ENCODE data around the gene MROH2A.

Gene MROH2A

DNA sequence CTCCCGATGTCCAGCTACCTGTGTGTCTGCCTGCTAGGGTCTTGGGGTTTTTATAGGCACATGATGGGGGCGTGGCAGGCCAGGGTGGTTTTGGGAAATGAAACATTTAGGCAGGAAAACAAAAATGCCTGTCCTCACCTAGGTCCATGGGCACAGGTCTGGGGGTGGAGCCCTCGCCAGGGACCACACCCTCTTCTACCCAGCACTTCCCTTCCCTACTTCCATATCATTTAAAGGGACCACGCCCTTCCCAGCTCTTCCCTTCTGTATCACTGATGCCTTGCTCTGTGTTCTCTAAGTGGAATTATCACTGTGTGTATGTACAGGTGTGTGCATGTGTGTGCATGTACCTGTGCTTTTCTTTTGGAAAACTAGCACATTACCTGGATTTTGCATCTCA is 11.7 kb upstream of the MROH2A start:
- Mint-ChIP-seq H3K4me1 (no peaks in the 10 kb centered on the region), H3K36me3 (ENCODE audit: low read depth) (no peaks in the 10 kb centered on the region), H3K9me3 (no peaks in the 10 kb centered on the region), H3K27ac (no peak overlapping the region), H3K4me3 (no peak overlapping the region), H3K27me3 (ENCODE audit: low read depth, poor library complexity) (peaks cover 22% of the 10 kb centered on the region)
- DNase-seq: no peak
- TF ChIP-seq, protein P1, sequence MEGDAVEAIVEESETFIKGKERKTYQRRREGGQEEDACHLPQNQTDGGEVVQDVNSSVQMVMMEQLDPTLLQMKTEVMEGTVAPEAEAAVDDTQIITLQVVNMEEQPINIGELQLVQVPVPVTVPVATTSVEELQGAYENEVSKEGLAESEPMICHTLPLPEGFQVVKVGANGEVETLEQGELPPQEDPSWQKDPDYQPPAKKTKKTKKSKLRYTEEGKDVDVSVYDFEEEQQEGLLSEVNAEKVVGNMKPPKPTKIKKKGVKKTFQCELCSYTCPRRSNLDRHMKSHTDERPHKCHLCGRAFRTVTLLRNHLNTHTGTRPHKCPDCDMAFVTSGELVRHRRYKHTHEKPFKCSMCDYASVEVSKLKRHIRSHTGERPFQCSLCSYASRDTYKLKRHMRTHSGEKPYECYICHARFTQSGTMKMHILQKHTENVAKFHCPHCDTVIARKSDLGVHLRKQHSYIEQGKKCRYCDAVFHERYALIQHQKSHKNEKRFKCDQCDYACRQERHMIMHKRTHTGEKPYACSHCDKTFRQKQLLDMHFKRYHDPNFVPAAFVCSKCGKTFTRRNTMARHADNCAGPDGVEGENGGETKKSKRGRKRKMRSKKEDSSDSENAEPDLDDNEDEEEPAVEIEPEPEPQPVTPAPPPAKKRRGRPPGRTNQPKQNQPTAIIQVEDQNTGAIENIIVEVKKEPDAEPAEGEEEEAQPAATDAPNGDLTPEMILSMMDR (IDR thresholded peaks at IDR 0.05): no peak

DNA sequence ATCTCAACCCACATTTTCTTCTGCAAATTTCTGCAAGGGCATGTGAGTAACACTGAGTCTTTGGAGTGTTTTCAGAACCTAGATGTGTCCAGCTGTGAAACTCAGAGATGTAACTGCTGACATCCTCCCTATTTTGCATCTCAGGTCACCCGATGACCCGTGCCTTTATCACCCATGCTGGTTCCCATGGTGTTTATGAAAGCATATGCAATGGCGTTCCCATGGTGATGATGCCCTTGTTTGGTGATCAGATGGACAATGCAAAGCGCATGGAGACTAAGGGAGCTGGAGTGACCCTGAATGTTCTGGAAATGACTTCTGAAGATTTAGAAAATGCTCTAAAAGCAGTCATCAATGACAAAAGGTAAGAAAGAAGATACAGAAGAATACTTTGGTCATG is 10.1 kb upstream of the MROH2A start:
- Mint-ChIP-seq H3K27ac (no peak overlapping the region), H3K9me3 (no peaks in the 10 kb centered on the region), H3K27me3 (ENCODE audit: low read depth, poor library complexity) (peaks cover 22% of the 10 kb centered on the region), H3K4me3 (no peak overlapping the region), H3K4me1 (no peaks in the 10 kb centered on the region), H3K36me3 (ENCODE audit: low read depth) (no peaks in the 10 kb centered on the region)
- TF ChIP-seq, protein P1 (IDR thresholded peaks at IDR 0.05): no peak
- DNase-seq: no peak

DNA sequence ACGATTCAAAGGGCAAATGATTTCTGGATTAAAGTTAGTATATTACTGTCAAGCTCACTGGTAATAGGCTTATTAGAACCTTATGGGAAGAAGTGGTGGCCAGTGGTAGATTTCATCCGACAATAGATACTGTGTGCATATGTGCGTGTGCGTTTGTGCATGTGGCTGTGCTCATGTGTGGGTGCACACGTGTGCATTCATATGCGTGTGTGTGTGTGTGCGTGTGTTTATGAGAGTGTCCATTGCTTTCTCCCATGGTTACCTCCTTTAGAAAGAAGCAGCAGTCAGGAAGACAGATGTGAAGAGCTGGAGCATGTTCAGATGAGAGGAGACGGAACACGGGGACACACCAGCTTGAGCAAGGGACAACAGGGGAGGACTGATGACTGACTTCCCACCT is 8.9 kb upstream of the MROH2A start:
- Mint-ChIP-seq H3K36me3 (ENCODE audit: low read depth) (no peaks in the 10 kb centered on the region), H3K9me3 (no peaks in the 10 kb centered on the region), H3K4me3 (no peak overlapping the region), H3K4me1 (no peaks in the 10 kb centered on the region), H3K27ac (no peak overlapping the region), H3K27me3 (ENCODE audit: low read depth, poor library complexity) (peaks cover 15% of the 10 kb centered on the region)
- DNase-seq: no peak
- TF ChIP-seq, protein P1 (IDR thresholded peaks at IDR 0.05): no peak

DNA sequence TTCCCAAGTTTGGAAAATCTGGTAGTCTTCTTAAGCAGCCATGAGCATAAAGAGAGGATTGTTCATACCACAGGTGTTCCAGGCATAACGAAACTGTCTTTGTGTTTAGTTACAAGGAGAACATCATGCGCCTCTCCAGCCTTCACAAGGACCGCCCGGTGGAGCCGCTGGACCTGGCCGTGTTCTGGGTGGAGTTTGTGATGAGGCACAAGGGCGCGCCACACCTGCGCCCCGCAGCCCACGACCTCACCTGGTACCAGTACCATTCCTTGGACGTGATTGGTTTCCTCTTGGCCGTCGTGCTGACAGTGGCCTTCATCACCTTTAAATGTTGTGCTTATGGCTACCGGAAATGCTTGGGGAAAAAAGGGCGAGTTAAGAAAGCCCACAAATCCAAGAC is 6.0 kb upstream of the MROH2A start:
- H3K4me3 Mint-ChIP-seq: no peak overlapping the region
- TF ChIP-seq, protein P1 (IDR thresholded peaks at IDR 0.05): no peak
- no peak for DNase-seq
- H3K4me1 Mint-ChIP-seq: no peaks in the 10 kb centered on the region
- H3K36me3 Mint-ChIP-seq (ENCODE audit: low read depth): no peaks in the 10 kb centered on the region
- H3K27ac Mint-ChIP-seq: no peak overlapping the region
- H3K9me3 Mint-ChIP-seq: peaks cover 16% of the 10 kb centered on the region
- peaks cover 12% of the 10 kb centered on the region for H3K27me3 Mint-ChIP-seq (ENCODE audit: low read depth, poor library complexity)

DNA sequence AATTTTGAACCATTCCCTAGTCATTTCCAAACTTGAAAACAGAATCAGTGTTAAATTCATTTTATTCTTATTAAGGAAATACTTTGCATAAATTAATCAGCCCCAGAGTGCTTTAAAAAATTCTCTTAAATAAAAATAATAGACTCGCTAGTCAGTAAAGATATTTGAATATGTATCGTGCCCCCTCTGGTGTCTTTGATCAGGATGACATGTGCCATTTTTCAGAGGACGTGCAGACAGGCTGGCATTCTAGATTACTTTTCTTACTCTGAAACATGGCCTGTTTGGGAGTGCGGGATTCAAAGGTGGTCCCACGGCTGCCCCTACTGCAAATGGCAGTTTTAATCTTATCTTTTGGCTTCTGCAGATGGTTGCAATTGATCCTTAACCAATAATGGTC is 5.5 kb upstream of the MROH2A start:
- Mint-ChIP-seq H3K4me3 (no peak overlapping the region), H3K36me3 (ENCODE audit: low read depth) (no peaks in the 10 kb centered on the region), H3K4me1 (no peaks in the 10 kb centered on the region), H3K27me3 (ENCODE audit: low read depth, poor library complexity) (peaks cover 11% of the 10 kb centered on the region), H3K9me3 (peaks cover 16% of the 10 kb centered on the region), H3K27ac (no peak overlapping the region)
- no peak for DNase-seq
- TF ChIP-seq, protein P1 (IDR thresholded peaks at IDR 0.05): no peak

DNA sequence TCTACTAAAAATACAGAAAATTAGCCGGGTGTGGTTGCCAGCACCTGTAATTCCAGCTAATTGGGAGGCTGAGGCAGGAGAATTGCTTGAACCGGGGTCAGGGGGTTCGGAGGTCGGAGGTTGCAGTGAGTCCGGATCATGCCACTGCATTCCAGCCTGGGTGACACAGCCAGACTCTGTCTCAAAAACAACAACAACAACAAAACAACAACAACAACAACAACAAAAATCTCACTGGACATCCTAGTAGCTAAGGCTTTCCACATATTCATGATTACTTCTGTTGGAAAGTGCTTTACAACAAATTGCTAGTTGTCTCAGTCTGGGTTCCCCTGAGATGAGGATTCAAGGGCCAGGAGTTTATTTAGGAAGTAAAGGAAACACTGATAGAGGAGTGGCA is 4.3 kb upstream of the MROH2A start:
- Mint-ChIP-seq H3K36me3 (ENCODE audit: low read depth) (no peaks in the 10 kb centered on the region), H3K27me3 (ENCODE audit: low read depth, poor library complexity) (peaks cover 8% of the 10 kb centered on the region), H3K9me3 (peaks cover 20% of the 10 kb centered on the region), H3K4me1 (no peaks in the 10 kb centered on the region), H3K27ac (no peak overlapping the region), H3K4me3 (no peak overlapping the region)
- TF ChIP-seq, protein P1 (IDR thresholded peaks at IDR 0.05): no peak
- DNase-seq: no peak
